Keratinocyte (primary cell): ENCODE measurements around the gene OR9A2. TPM values are rescaled to one million over a fixed set of nuclear protein-coding genes. Genes with fewer than 3 reads are reported as not detected.

Experiments used
- DNase-seq: peaks from one replicate; pipeline ENCODE4 v3.0.0-alpha.2; 2011; ENCODE audit warnings: low read depth, missing footprints, low spot score
- FAIRE-seq: peaks from 2 replicates; lab custom pipeline; 2011; peaks lifted over from hg19 to GRCh38; lab: Jason Lieb, UNC
- H2AFZ ChIP-seq: 2 replicates; pipeline ENCODE4 v1.6.0; 2012; ENCODE audit warnings: low read length, control low read depth, inconsistent platforms; ENCODE audit not compliant: control insufficient read depth
- H3K27ac ChIP-seq: 2 replicates; pipeline ENCODE4 v1.5.1; 2011; ENCODE audit warnings: low read length; ENCODE audit not compliant: control insufficient read depth, insufficient read depth
- H3K27me3 ChIP-seq: 3 replicates; pipeline ENCODE4 v1.6.0; 2011; ENCODE audit warnings: low read length; ENCODE audit not compliant: control insufficient read depth, insufficient read depth; ENCODE audit errors: extremely low read depth
- H3K36me3 ChIP-seq, 2 experiments: 2 replicates in 1 of 2; 3 replicates in 1 of 2; pipeline ENCODE4 v1.5.1; 2011; ENCODE audit warnings: low read length in 2 of 2, mild to moderate bottlenecking in 1 of 2; ENCODE audit not compliant: control insufficient read depth in 2 of 2, insufficient read depth in 2 of 2; ENCODE audit errors: extremely low read depth in 1 of 2
- H3K4me1 ChIP-seq: 3 replicates; pipeline ENCODE4 v1.5.1; 2011; ENCODE audit warnings: low read length; ENCODE audit not compliant: control insufficient read depth, insufficient read depth; ENCODE audit errors: extremely low read depth
- H3K4me2 ChIP-seq: 3 replicates; pipeline ENCODE4 v1.6.0; 2011; ENCODE audit warnings: low read depth, low read length; ENCODE audit not compliant: control insufficient read depth, insufficient read depth; ENCODE audit errors: extremely low read depth
- H3K4me3 ChIP-seq, 3 experiments: fragments of 200-600 bp in 1 of 3; sonication (generic) in 1 of 3; 2 replicates in 2 of 3; 3 replicates in 1 of 3; pipeline ENCODE4 v1.5.1; 2011 to 2016; ENCODE audit warnings: low read length in 3 of 3, mild to moderate bottlenecking in 3 of 3, control low read depth in 2 of 3, inconsistent platforms in 1 of 3, low read depth in 1 of 3, mixed read lengths in 1 of 3, mixed run types in 1 of 3, moderate library complexity in 1 of 3; ENCODE audit not compliant: control insufficient read depth in 2 of 3, insufficient read depth in 2 of 3; ENCODE audit errors: extremely low read depth in 1 of 3
- H3K79me2 ChIP-seq: 2 replicates; pipeline ENCODE4 v1.6.0; 2012; ENCODE audit warnings: low read length; ENCODE audit not compliant: control insufficient read depth, insufficient read depth
- H3K9ac ChIP-seq: 3 replicates; pipeline ENCODE4 v1.6.0; 2011; ENCODE audit warnings: low read length; ENCODE audit not compliant: control insufficient read depth, insufficient read depth; ENCODE audit errors: extremely low read depth
- H3K9me1 ChIP-seq: 3 replicates; pipeline ENCODE4 v1.6.0; 2011; ENCODE audit warnings: low read length; ENCODE audit not compliant: control insufficient read depth, insufficient read depth; ENCODE audit errors: extremely low read depth
- H3K9me3 ChIP-seq: 2 replicates; pipeline ENCODE4 v1.5.1; 2012; ENCODE audit warnings: low read depth, low read length; ENCODE audit not compliant: control insufficient read depth
- H4K20me1 ChIP-seq: 3 replicates; pipeline ENCODE4 v1.6.0; 2011; ENCODE audit warnings: low read length; ENCODE audit not compliant: control insufficient read depth, insufficient read depth; ENCODE audit errors: extremely low read depth
- CTCF ChIP-seq, 3 experiments: IDR thresholded peaks in 1 of 3; conservative IDR thresholded peaks in 1 of 3; optimal IDR thresholded peaks in 1 of 3; 2 replicates in 2 of 3; 3 replicates in 1 of 3; pipeline versions ENCODE3 to v1.5.1; 2011; ENCODE audit warnings: low read length in 3 of 3, mild to moderate bottlenecking in 3 of 3, moderate library complexity in 2 of 3, control low read depth in 1 of 3, inconsistent platforms in 1 of 3; ENCODE audit not compliant: insufficient read depth in 2 of 3; ENCODE audit errors: extremely low read depth in 1 of 3
- EZH2 ChIP-seq: IDR thresholded peaks from one replicate; pipeline ENCODE4 v1.6.1; 2012; ENCODE audit warnings: inconsistent platforms, mild to moderate bottlenecking, low read length, moderate library complexity
- dilution Hi-C: fragments of 300-500 bp; cut with MboI; formaldehyde crosslinking; loops from one replicate; pipeline ENCODE4 v1.7.0; 2020; ENCODE audit warnings: low sequenced_read_pairs; ENCODE audit not compliant: extremely low pct_ligation_motif_present
- polyA plus RNA-seq, 5 experiments: library from polyadenylated mRNA; depleted of rRNA in 3 of 5; stranded (reverse) in 3 of 5; stranded (forward) in 1 of 5; unstranded in 1 of 5; fragments of >200 nt; gene quantifications; 1 replicate in 1 of 5; 2 replicates in 3 of 5; 3 replicates in 1 of 5; pipeline versions ENCODE4 v1.2.1 to v1.2.3, GENCODE V29; 2011 to 2012; ENCODE audit warnings: missing spikeins in 2 of 5, low read depth in 1 of 5, low replicate concordance in 1 of 5

The OR9A2 gene
- polyA plus RNA-seq, 1 donor (not counting 4 experiments of a cell fraction or from before 2014, with no cell fraction given) = not detected

GRCh38 chr7:143042159-143042789 is 15.3 kb upstream of the OR9A2 start:
- Histone ChIP-seq H3K27ac (no peak overlapping the region), H3K9me1 (no peaks in the 10 kb centered on the region), H3K36me3 (no peaks in the 10 kb centered on the region), H3K27me3 (no peaks in the 10 kb centered on the region), H3K4me3 (no peak overlapping the region), H3K4me2 (no peak overlapping the region), H2AFZ (no peak overlapping the region), H3K9me3 (no peaks in the 10 kb centered on the region), H3K9ac (no peak overlapping the region), H4K20me1 (no peaks in the 10 kb centered on the region), H3K4me1 (no peaks in the 10 kb centered on the region), H3K79me2 (no peaks in the 10 kb centered on the region)
- no peak for DNase-seq
- TF ChIP-seq EZH2 = no peak
- TF ChIP-seq CTCF (optimal IDR thresholded peaks at IDR 0.05 in 1 of 3, IDR thresholded peaks at IDR 0.05 in 1 of 3, conservative IDR thresholded peaks at IDR 0.05 in 1 of 3; ENCODE audit: extremely low read depth in 1 of 3, insufficient read depth in 2 of 3, low read length in 3 of 3) = no peak
- dilution Hi-C loops = no loop called here
- FAIRE-seq = no peak

- no peak overlapping the region for H3K4me2 ChIP-seq
- dilution Hi-C loops = no loop called here
- no peak overlapping the region for H2AFZ ChIP-seq
- H3K4me3 ChIP-seq = no peak overlapping the region
- DNase-seq (no peak), FAIRE-seq (no peak)
- no peaks in the 10 kb centered on the region for H4K20me1 ChIP-seq
- TF ChIP-seq CTCF (optimal IDR thresholded peaks at IDR 0.05 in 1 of 3, IDR thresholded peaks at IDR 0.05 in 1 of 3, conservative IDR thresholded peaks at IDR 0.05 in 1 of 3; ENCODE audit: extremely low read depth in 1 of 3, insufficient read depth in 2 of 3, low read length in 3 of 3) = no peak
- no peak for TF ChIP-seq EZH2
- no peaks in the 10 kb centered on the region for H3K27me3 ChIP-seq
- no peak overlapping the region for H3K9ac ChIP-seq
- H3K27ac ChIP-seq = no peak overlapping the region
- H3K79me2 ChIP-seq = no peaks in the 10 kb centered on the region
- H3K36me3 ChIP-seq = no peaks in the 10 kb centered on the region
- H3K9me1 ChIP-seq = no peaks in the 10 kb centered on the region
- no peaks in the 10 kb centered on the region for H3K9me3 ChIP-seq
- H3K4me1 ChIP-seq = no peaks in the 10 kb centered on the region
Measured at GRCh38 chr7:143041346-143041745, 14.4 kb upstream of the OR9A2 start.
